Measurements from ENCODE around the gene NCR1. TPM values are rescaled to one million over a fixed set of nuclear protein-coding genes. Genes with fewer than 3 reads are reported as not detected.
"Not testable (repeated sequence)": the region's sequence is repeated elsewhere in the genome, so short reads cannot be mapped to it uniquely, and the experiment has no call there.

The NCR1 gene
- total RNA-seq, 1 experiment from 2014 or later = not detected

- Mint-ChIP-seq H3K36me3 (ENCODE audit: insufficient read depth, unreplicated experiment) (no peaks in the 10 kb centered on the region), H3K27ac (ENCODE audit: low read depth, unreplicated experiment) (no peak overlapping the region), H3K4me1 (ENCODE audit: insufficient read depth, unreplicated experiment) (no peaks in the 10 kb centered on the region), H3K4me3 (ENCODE audit: unreplicated experiment) (no peak overlapping the region), H3K27me3 (ENCODE audit: insufficient read depth, unreplicated experiment) (peaks cover 20% of the 10 kb centered on the region), H3K9me3 (ENCODE audit: unreplicated experiment) (peaks cover 30% of the 10 kb centered on the region)
- no peak for TF ChIP-seq CTCF (IDR thresholded peaks at IDR 0.05; ENCODE audit: unreplicated experiment)
- ChIA-PET CTCF (interaction anchor here (0.5 kb wide), 1 partner anchor 66 kb away, joined by 3 read pairs; no protein-coding TSS in a partner anchor), POLR2A (no interaction called here)
- BruUV-seq (replicated peaks) = no TSS peak
- intact Hi-C loops (cut with micrococcal nuclease) = no loop called here
- DNase-seq (ENCODE audit: unreplicated experiment) = no peak
Measured at GRCh38 chr19:54902061-54902460, 3.9 kb upstream of the NCR1 start.

DNA sequence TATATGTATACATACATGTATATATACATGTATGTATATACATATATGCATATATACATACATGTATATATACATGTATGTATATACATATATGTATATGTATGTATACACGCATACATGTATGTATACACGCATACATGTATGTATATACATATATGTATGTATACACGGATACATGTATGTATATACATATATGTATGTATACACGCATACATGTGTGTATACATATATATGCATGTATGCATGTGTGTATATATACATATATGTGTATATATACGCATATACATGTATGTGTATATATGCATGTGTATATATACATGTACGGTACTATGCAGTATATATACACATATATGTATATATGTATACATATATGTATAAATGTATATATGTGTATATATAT is 2.6 kb upstream of the NCR1 start:
- peaks cover 28% of the 10 kb centered on the region for H3K9me3 Mint-ChIP-seq (ENCODE audit: unreplicated experiment)
- H3K36me3 Mint-ChIP-seq (ENCODE audit: insufficient read depth, unreplicated experiment) = no peaks in the 10 kb centered on the region
- POLR2A ChIA-PET = no interaction called here
- no peak overlapping the region for H3K4me3 Mint-ChIP-seq (ENCODE audit: unreplicated experiment)
- DNase-seq (ENCODE audit: unreplicated experiment) = no peak
- H3K4me1 Mint-ChIP-seq (ENCODE audit: insufficient read depth, unreplicated experiment) = no peaks in the 10 kb centered on the region
- CTCF ChIA-PET = no interaction called here
- peaks cover 19% of the 10 kb centered on the region for H3K27me3 Mint-ChIP-seq (ENCODE audit: insufficient read depth, unreplicated experiment)
- no peak for TF ChIP-seq CTCF (IDR thresholded peaks at IDR 0.05; ENCODE audit: unreplicated experiment)
- BruUV-seq (replicated peaks) = no TSS peak
- intact Hi-C loops (cut with micrococcal nuclease) = no loop called here
- H3K27ac Mint-ChIP-seq (ENCODE audit: low read depth, unreplicated experiment) = no peak overlapping the region

- POLR2A ChIA-PET; H3K27ac Mint-ChIP-seq (ENCODE audit: low read depth, unreplicated experiment); DNase-seq (ENCODE audit: unreplicated experiment); CTCF ChIA-PET; H3K36me3 Mint-ChIP-seq (ENCODE audit: insufficient read depth, unreplicated experiment); BruUV-seq (replicated peaks); H3K4me3 Mint-ChIP-seq (ENCODE audit: unreplicated experiment); intact Hi-C loops (cut with micrococcal nuclease); H3K4me1 Mint-ChIP-seq (ENCODE audit: insufficient read depth, unreplicated experiment); H3K27me3 Mint-ChIP-seq (ENCODE audit: insufficient read depth, unreplicated experiment): not testable (repeated sequence)
- H3K9me3 Mint-ChIP-seq (ENCODE audit: unreplicated experiment) = peaks cover 19% of the 10 kb centered on the region
Measured at GRCh38 chr19:54904261-54904660, 1.7 kb upstream of the NCR1 start.

- H3K9me3 Mint-ChIP-seq (ENCODE audit: unreplicated experiment) = peaks cover 9% of the 10 kb centered on the region
- intact Hi-C loops (cut with micrococcal nuclease) = no loop called here
- CTCF ChIA-PET = no interaction called here
- H3K36me3 Mint-ChIP-seq (ENCODE audit: insufficient read depth, unreplicated experiment) = no peaks in the 10 kb centered on the region
- H3K4me3 Mint-ChIP-seq (ENCODE audit: unreplicated experiment) = no peak overlapping the region
- no peak overlapping the region for H3K27ac Mint-ChIP-seq (ENCODE audit: low read depth, unreplicated experiment)
- no TSS peak for BruUV-seq (replicated peaks)
- H3K27me3 Mint-ChIP-seq (ENCODE audit: insufficient read depth, unreplicated experiment) = no peaks in the 10 kb centered on the region
- DNase-seq (ENCODE audit: unreplicated experiment) = no peak
- no peak for TF ChIP-seq CTCF (IDR thresholded peaks at IDR 0.05; ENCODE audit: unreplicated experiment)
- H3K4me1 Mint-ChIP-seq (ENCODE audit: insufficient read depth, unreplicated experiment) = no peaks in the 10 kb centered on the region
- POLR2A ChIA-PET = no interaction called here
Measured at GRCh38 chr19:54905421-54905802, 536 bp upstream of the NCR1 start.

DNA sequence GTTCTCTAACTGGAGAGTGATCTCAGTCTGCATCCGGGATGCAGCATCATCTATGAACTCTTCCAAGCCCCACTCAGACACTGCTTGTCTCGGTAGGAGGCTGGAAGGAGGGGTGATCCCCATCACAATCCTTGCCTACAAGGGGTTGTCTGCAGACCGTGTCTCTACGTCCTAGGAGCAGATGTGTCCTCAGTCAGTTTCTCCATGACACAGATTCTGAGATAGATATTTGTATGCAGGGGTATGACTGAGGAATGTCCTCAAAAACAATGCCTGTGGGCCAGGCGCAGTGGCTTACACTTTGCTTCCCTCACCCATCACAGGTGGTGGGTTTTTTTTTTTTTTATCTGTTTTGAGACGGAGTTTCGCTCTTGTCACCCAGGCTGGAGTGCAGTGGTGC is 871 bp downstream of the NCR1 start:
- Mint-ChIP-seq H3K4me3 (ENCODE audit: unreplicated experiment) (no peak overlapping the region), H3K36me3 (ENCODE audit: insufficient read depth, unreplicated experiment) (no peaks in the 10 kb centered on the region), H3K9me3 (ENCODE audit: unreplicated experiment) (peaks cover 14% of the 10 kb centered on the region), H3K27ac (ENCODE audit: low read depth, unreplicated experiment) (no peak overlapping the region), H3K4me1 (ENCODE audit: insufficient read depth, unreplicated experiment) (no peaks in the 10 kb centered on the region), H3K27me3 (ENCODE audit: insufficient read depth, unreplicated experiment) (no peaks in the 10 kb centered on the region)
- intact Hi-C loops (cut with micrococcal nuclease) = no loop called here
- POLR2A ChIA-PET = no interaction called here
- TF ChIP-seq CTCF (IDR thresholded peaks at IDR 0.05; ENCODE audit: unreplicated experiment) = no peak
- BruUV-seq (replicated peaks) = no TSS peak
- CTCF ChIA-PET = interaction anchor here (0.6 to 1.4 kb wide), 3 partner anchors 12 to 234 kb away, joined by 3 to 5 read pairs (median 4); no protein-coding TSS in a partner anchor
- no peak for DNase-seq (ENCODE audit: unreplicated experiment)

- H3K36me3 Mint-ChIP-seq (ENCODE audit: insufficient read depth, unreplicated experiment); H3K27me3 Mint-ChIP-seq (ENCODE audit: insufficient read depth, unreplicated experiment); H3K4me1 Mint-ChIP-seq (ENCODE audit: insufficient read depth, unreplicated experiment); intact Hi-C loops (cut with micrococcal nuclease); H3K27ac Mint-ChIP-seq (ENCODE audit: low read depth, unreplicated experiment); POLR2A ChIA-PET; DNase-seq (ENCODE audit: unreplicated experiment); CTCF ChIA-PET; H3K4me3 Mint-ChIP-seq (ENCODE audit: unreplicated experiment); BruUV-seq (replicated peaks); H3K9me3 Mint-ChIP-seq (ENCODE audit: unreplicated experiment): not testable (repeated sequence)
Measured at GRCh38 chr19:54907899-54908298, 2.0 kb downstream of the NCR1 start.

Measured in MCF 10A (cell line).